PC-3 (cell line): Measurements from ENCODE around the gene ABCA2.

ENCODE experiments used
- EZH2 ChIP-seq: fragments of 300-600 bp; sonication (generic); IDR thresholded peaks from one replicate; pipeline ENCODE4 v1.6.1; 2017; ENCODE audit warnings: antibody characterized with exemption, mild to moderate bottlenecking, low read length; ENCODE audit not compliant: unreplicated experiment
- TF ChIP-seq, protein P1 (sequence below): fragments of 300-600 bp; sonication (generic); conservative IDR thresholded peaks from 2 replicates; pipeline ENCODE4 v1.5.1; 2017; ENCODE audit warnings: antibody characterized with exemption, low read depth, mild to moderate bottlenecking, low read length

DNA sequence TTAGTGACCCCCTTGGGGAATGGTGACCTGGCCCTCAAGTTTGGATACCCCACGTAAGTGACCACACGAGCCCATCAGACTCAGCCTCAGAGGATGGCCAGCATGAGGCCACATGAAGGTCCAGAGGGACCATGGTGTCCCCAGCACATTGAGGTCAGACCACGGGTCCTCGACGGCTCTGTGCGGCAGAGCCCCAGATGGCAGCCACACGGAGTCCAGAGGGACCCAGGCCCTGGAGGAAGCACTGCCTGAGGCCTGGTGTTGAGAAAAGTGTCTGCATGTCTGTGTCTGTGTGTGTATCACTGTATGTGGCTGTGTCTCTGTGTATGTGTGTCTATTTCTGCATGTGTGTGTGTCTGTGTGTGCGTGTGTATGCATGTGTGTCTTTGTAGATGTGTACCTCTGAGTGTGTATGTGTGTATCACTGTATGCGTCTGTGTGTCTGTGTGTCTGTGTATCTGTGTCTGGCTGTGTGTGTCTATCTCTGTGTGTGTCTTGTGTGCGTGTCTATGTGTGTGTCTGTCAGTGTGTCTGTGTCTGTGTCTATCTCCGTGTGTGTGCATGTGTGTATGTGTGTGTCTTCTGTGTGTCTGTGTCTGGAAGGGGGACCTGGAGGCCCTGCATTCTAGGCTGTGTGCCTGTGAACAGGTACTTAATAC lies 44.3 kb downstream of the ABCA2 start:
- TF ChIP-seq, protein P1, sequence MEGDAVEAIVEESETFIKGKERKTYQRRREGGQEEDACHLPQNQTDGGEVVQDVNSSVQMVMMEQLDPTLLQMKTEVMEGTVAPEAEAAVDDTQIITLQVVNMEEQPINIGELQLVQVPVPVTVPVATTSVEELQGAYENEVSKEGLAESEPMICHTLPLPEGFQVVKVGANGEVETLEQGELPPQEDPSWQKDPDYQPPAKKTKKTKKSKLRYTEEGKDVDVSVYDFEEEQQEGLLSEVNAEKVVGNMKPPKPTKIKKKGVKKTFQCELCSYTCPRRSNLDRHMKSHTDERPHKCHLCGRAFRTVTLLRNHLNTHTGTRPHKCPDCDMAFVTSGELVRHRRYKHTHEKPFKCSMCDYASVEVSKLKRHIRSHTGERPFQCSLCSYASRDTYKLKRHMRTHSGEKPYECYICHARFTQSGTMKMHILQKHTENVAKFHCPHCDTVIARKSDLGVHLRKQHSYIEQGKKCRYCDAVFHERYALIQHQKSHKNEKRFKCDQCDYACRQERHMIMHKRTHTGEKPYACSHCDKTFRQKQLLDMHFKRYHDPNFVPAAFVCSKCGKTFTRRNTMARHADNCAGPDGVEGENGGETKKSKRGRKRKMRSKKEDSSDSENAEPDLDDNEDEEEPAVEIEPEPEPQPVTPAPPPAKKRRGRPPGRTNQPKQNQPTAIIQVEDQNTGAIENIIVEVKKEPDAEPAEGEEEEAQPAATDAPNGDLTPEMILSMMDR, result no peak
- TF ChIP-seq EZH2, result no peak
